Liver (tissue), 9 donors: Measurements from ENCODE around the gene PPP1R13B. TPM values are rescaled to one million over a fixed set of nuclear protein-coding genes. Genes with fewer than 3 reads are reported as not detected.

Experiments
- DNase-seq: peaks from one replicate; pipeline ENCODE4 v3.0.0-alpha.2; 2017; ENCODE audit warnings: low spot score
- H3K27ac ChIP-seq, 2 donors: one replicate each; pipeline ENCODE4 v1.7.0; 2013; ENCODE audit warnings: inconsistent platforms in 2 of 2, low read length in 2 of 2, control low read depth in 1 of 2, low read depth in 1 of 2, mild to moderate bottlenecking in 1 of 2
- H3K27me3 ChIP-seq, 4 donors: one replicate each; pipeline versions ENCODE4 v1.6.1 to v1.7.0; 2013; ENCODE audit warnings: low read length in 3 of 4, inconsistent platforms in 1 of 4, mild to moderate bottlenecking in 1 of 4, moderate library complexity in 1 of 4; ENCODE audit not compliant: control insufficient read depth in 4 of 4, insufficient read depth in 4 of 4
- H3K36me3 ChIP-seq, 4 donors: one replicate each; pipeline versions ENCODE4 v1.6.1 to v1.7.0; 2013; ENCODE audit warnings: low read length in 3 of 4, mild to moderate bottlenecking in 3 of 4, low read depth in 1 of 4, moderate library complexity in 1 of 4; ENCODE audit not compliant: control insufficient read depth in 4 of 4, insufficient read depth in 3 of 4
- H3K4me1 ChIP-seq, 4 donors: one replicate each; pipeline versions ENCODE4 v1.6.1 to v1.7.0; 2013; ENCODE audit warnings: low read length in 3 of 4, mild to moderate bottlenecking in 3 of 4, moderate library complexity in 1 of 4; ENCODE audit not compliant: control insufficient read depth in 4 of 4, insufficient read depth in 4 of 4
- H3K4me3 ChIP-seq, 3 donors: one replicate each; pipeline versions ENCODE4 v1.6.1 to v1.7.0; 2013; ENCODE audit warnings: low read length in 3 of 3, control low read depth in 1 of 3, low read depth in 1 of 3, mild to moderate bottlenecking in 1 of 3
- H3K9ac ChIP-seq, 2 donors: one replicate each; pipeline ENCODE4 v1.7.0; 2013; ENCODE audit warnings: low read length in 2 of 2, mild to moderate bottlenecking in 2 of 2, moderate library complexity in 2 of 2, control low read depth in 1 of 2, low read depth in 1 of 2
- H3K9me3 ChIP-seq, 4 donors: one replicate each; pipeline versions ENCODE4 v1.6.1 to v1.7.0; 2013; ENCODE audit warnings: low read length in 3 of 4; ENCODE audit not compliant: control insufficient read depth in 4 of 4
- ATF3 ChIP-seq: IDR thresholded peaks from 2 replicates; pipeline ENCODE4 v1.6.1; 2016; ENCODE audit warnings: antibody characterized with exemption
- CTCF ChIP-seq: fragments of 150-350 bp; IDR thresholded peaks from 2 replicates; pipeline ENCODE4 v1.5.1; 2017; ENCODE audit warnings: improper control_type of control experiment, low read depth, low read length; ENCODE audit not compliant: missing input control
- EGR1 ChIP-seq, 2 donors: IDR thresholded peaks; 2 replicates each; pipeline ENCODE4 v1.6.1; 2016 to 2018; ENCODE audit warnings: antibody characterized with exemption in 2 of 2, low read depth in 2 of 2
- FOXA1 ChIP-seq: IDR thresholded peaks from 2 replicates; pipeline ENCODE4 v1.6.1; 2016; ENCODE audit warnings: antibody characterized with exemption
- FOXA2 ChIP-seq: IDR thresholded peaks from 2 replicates; pipeline ENCODE4 v1.6.1; 2016; ENCODE audit warnings: antibody characterized with exemption
- GABPA ChIP-seq, 2 donors: IDR thresholded peaks in 1 of 2; conservative IDR thresholded peaks in 1 of 2; 2 replicates each; pipeline ENCODE4 v1.6.1; 2016; ENCODE audit warnings: antibody characterized with exemption in 2 of 2, mild to moderate bottlenecking in 1 of 2, moderate library complexity in 1 of 2
- HNF4A ChIP-seq, 2 donors: conservative IDR thresholded peaks; 2 replicates each; pipeline ENCODE4 v1.6.1; 2016; ENCODE audit warnings: antibody characterized with exemption in 2 of 2, mild to moderate bottlenecking in 2 of 2
- HNF4G ChIP-seq: IDR thresholded peaks from 2 replicates; pipeline ENCODE4 v1.6.1; 2016; ENCODE audit warnings: antibody characterized with exemption
- JUND ChIP-seq, 2 donors: IDR thresholded peaks; 2 replicates each; pipeline ENCODE4 v1.6.1; 2016; ENCODE audit warnings: antibody characterized with exemption in 2 of 2
- MAX ChIP-seq: IDR thresholded peaks from 2 replicates; pipeline ENCODE4 v1.6.1; 2016; ENCODE audit warnings: antibody characterized with exemption
- NR2F2 ChIP-seq: IDR thresholded peaks from 2 replicates; pipeline ENCODE4 v1.6.1; 2016; ENCODE audit warnings: antibody characterized with exemption
- RAD21 ChIP-seq, 2 donors: IDR thresholded peaks; 2 replicates each; pipeline ENCODE4 v1.6.1; 2016; ENCODE audit warnings: antibody characterized with exemption in 2 of 2, mild to moderate bottlenecking in 2 of 2
- REST ChIP-seq: IDR thresholded peaks from 2 replicates; pipeline ENCODE4 v1.6.1; 2016; ENCODE audit warnings: antibody characterized with exemption, mild to moderate bottlenecking
- RXRA ChIP-seq, 2 donors: IDR thresholded peaks; 2 replicates each; pipeline ENCODE4 v1.6.1; 2017 to 2018; ENCODE audit warnings: antibody characterized with exemption in 2 of 2, mild to moderate bottlenecking in 1 of 2
- SP1 ChIP-seq: IDR thresholded peaks from 2 replicates; pipeline ENCODE4 v1.6.1; 2018; ENCODE audit warnings: antibody characterized with exemption, mild to moderate bottlenecking
- TAF1 ChIP-seq: conservative IDR thresholded peaks from 2 replicates; pipeline ENCODE4 v1.6.1; 2016; ENCODE audit warnings: antibody characterized with exemption, mild to moderate bottlenecking
- YY1 ChIP-seq: IDR thresholded peaks from 2 replicates; pipeline ENCODE4 v1.6.1; 2016; ENCODE audit warnings: antibody characterized with exemption, mild to moderate bottlenecking
- ZBTB33 ChIP-seq: IDR thresholded peaks from 2 replicates; pipeline ENCODE4 v1.6.1; 2016; ENCODE audit warnings: antibody characterized with exemption
- WGBS: extraction: QIAGEN DNeasy Blood & Tissue Kit; methylation state at CpG from one replicate; pipeline ENCODE4 v1.1.7; 2013; 5-methylcytosine and 5-hydroxymethylcytosine counted together
- polyA plus RNA-seq, 2 donors: library from polyadenylated mRNA; stranded (reverse) in 1 of 2; unstranded in 1 of 2; fragments of 200-250 nt in 1 of 2; fragments of >200 nt in 1 of 2; fragmentation: Nextera tagmentation in 1 of 2; extraction: Ambion mirVana in 1 of 2; gene quantifications; one replicate each; pipeline versions ENCODE4 v1.2.1 to v1.2.3, GENCODE V29; 2013 to 2015
- total RNA-seq, 2 donors: library from RNA; depleted of rRNA; stranded (reverse); fragments of >200 nt; gene quantifications; one replicate each; pipeline ENCODE4 v1.2.3, GENCODE V29; 2014
- donor health status: healthy.
- donor health status: healthy.
- donor health status: healthy.
- donor health status: healthy.
- donor health status: healthy.

PPP1R13B gene
- total and polyA plus RNA-seq, 4 donors = 3.2 to 15.1 (median 5.1) TPM

- no peak for TF ChIP-seq FOXA2
- TF ChIP-seq REST = no peak
- TF ChIP-seq HNF4A (conservative IDR thresholded peaks at IDR 0.05) = no peak
- no peak for TF ChIP-seq RXRA (IDR thresholded peaks at IDR 0.05)
- TF ChIP-seq ATF3 = no peak
- TF ChIP-seq JUND (IDR thresholded peaks at IDR 0.05) = no peak
- TF ChIP-seq ZBTB33 = no peak
- TF ChIP-seq TAF1 = no peak
- TF ChIP-seq CTCF = no peak
- no peak for TF ChIP-seq RAD21 (IDR thresholded peaks at IDR 0.05)
- no peak for TF ChIP-seq EGR1 (IDR thresholded peaks at IDR 0.05; ENCODE audit: low read depth in 2 of 2)
- no peak for TF ChIP-seq SP1
- TF ChIP-seq YY1 = no peak
- TF ChIP-seq NR2F2 = no peak
- TF ChIP-seq HNF4G = no peak
- TF ChIP-seq MAX = no peak
- no peak for TF ChIP-seq FOXA1
- TF ChIP-seq GABPA (IDR thresholded peaks at IDR 0.05 in 1 of 2, conservative IDR thresholded peaks at IDR 0.05 in 1 of 2) = no peak
- H3K27ac ChIP-seq = no peak overlapping the region
- H3K27me3 ChIP-seq = no peaks in the 10 kb centered on the region
- H3K4me3 ChIP-seq = no peak overlapping the region
- no peak overlapping the region for H3K9ac ChIP-seq
- peaks cover 4 to 15% (median 9%) of the 10 kb centered on the region in 4 donors for H3K4me1 ChIP-seq
- DNase-seq = no peak
- no peaks in the 10 kb centered on the region for H3K36me3 ChIP-seq
- WGBS = 78% methylated on average over 3 of the region's 3 CpGs
- no peaks in the 10 kb centered on the region for H3K9me3 ChIP-seq
Measured at GRCh38 chr14:103816991-103817390, 30.4 kb downstream of the PPP1R13B start.
